ENCODE results near the gene KANSL3. TPM values are rescaled to one million over a fixed set of nuclear protein-coding genes. Genes with fewer than 3 reads are reported as not detected.

KANSL3 gene
- total RNA-seq, 6 donors from 2014 or later = 41.3 to 133 (median 53.0) TPM

DNA sequence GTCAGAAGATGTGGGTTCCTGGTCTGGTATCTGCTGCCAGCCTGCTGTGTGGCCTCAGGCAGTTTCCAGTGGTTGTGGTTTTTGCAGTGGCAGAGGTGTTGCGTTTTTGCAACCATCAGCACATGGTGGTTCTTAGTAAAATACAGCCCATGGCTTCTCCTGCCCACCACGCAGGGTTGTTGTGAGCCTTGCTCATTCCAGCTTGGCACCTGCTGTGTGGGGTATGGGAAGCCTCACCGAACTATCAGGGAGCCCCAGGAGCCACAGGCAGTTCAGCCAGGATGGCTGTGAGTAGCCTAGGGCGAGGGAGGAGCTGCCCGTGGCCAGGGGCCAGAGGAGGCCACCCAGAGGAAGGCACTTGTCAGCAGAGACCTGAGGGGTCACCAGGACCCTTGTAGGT lies 91.8 kb downstream of the KANSL3 start:
- ATAC-seq (ENCODE audit: low FRiP score in 2 of 2) (no peak), DNase-seq (no peak)
- Histone ChIP-seq H3K4me3 (no peak overlapping the region), H3K27ac (peak overlapping the region in 1 of 4 donors; percentile 48), H3K9me3 (no peaks in the 10 kb centered on the region), H3K27me3 (no peaks in the 10 kb centered on the region), H3K4me1 (peaks cover 6 to 19% (median 7%) of the 10 kb centered on the region in 4 donors), H3K36me3 (peaks cover 9 to 67% (median 43%) of the 10 kb centered on the region in 4 donors)
- 84 to 89% methylated on average over 4 to 5 of the region's 5 CpGs for WGBS, 2 donors
- no peak for TF ChIP-seq POLR2AphosphoS5 (IDR thresholded peaks at IDR 0.05)
- TF ChIP-seq EP300 (IDR thresholded peaks at IDR 0.05) = no peak
- TF ChIP-seq CTCF (IDR thresholded peaks at IDR 0.05) = no peak
- TF ChIP-seq POLR2A (IDR thresholded peaks at IDR 0.05) = no peak

Other genes starting within 250 kb of the KANSL3 start
- gene NEURL3, start 133.0 kb downstream of the KANSL3 start, total RNA-seq = 1 to 10 TPM in 2 of 6 donors, under 1 TPM in 1, not detected in 3; 0.61 to 2.6 (median 1.1) TPM
- 10 to 100 TPM; 18.6 to 57.2 (median 39.7) TPM for gene ARID5A, start 101.6 kb downstream of the KANSL3 start, total RNA-seq
- gene FER1L5, start 4.5 kb upstream of the KANSL3 start, total RNA-seq = 1 to 10 TPM in 1 of 6 donors, under 1 TPM in 5; 0.15 to 5.2 (median 0.43) TPM
- 10 to 100 TPM; 11.5 to 18.9 (median 15.2) TPM for gene LMAN2L, start 101.8 kb upstream of the KANSL3 start, total RNA-seq
- gene CNNM4, start 122.6 kb upstream of the KANSL3 start, total RNA-seq = 10 to 100 TPM; 12.8 to 26.9 (median 22.1) TPM
- gene CNNM3, start 178.0 kb upstream of the KANSL3 start, total RNA-seq = 10 to 100 TPM; 17.2 to 52.4 (median 26.5) TPM
- 10 to 100 TPM in 2 of 6 donors, 1 to 10 TPM in 4; 2.0 to 27.2 (median 2.8) TPM for gene ANKRD23, start 205.7 kb upstream of the KANSL3 start, total RNA-seq
- 10 to 100 TPM in 3 of 6 donors, 1 to 10 TPM in 3; 7.1 to 13.6 (median 11.3) TPM for gene ANKRD39, start 219.7 kb upstream of the KANSL3 start, total RNA-seq
- gene SEMA4C, start 231.8 kb upstream of the KANSL3 start, total RNA-seq = 10 to 100 TPM; 14.0 to 43.6 (median 24.2) TPM